SK-N-SH (cell line): ENCODE results near the gene NRIP2. TPM values are rescaled to one million over a fixed set of nuclear protein-coding genes. Genes with fewer than 3 reads are reported as not detected.
A peak's percentile ranks its signal among the peaks of the same experiment; 100 is the strongest.

Experiments used
- CTCF ChIA-PET: fragments of 300-600, 350-600 bp; formaldehyde crosslinking; extraction: SDS; loops from one replicate; lab custom pipeline; 2021; lab: Yijun Ruan, JAX
- POLR2A ChIA-PET: fragments of 350-600 bp; sonication (Branson Sonifier 250); formaldehyde crosslinking; extraction: SDS; loops from one replicate; lab custom pipeline; 2020; ENCODE audit warnings: antibody characterized with exemption, inconsistent platforms; lab: Yijun Ruan, JAX
- DNase-seq: peaks from one replicate; pipeline ENCODE4 v3.0.0; 2012
- H2AFZ ChIP-seq: fragments of 200-600 bp; sonication (generic); 2 replicates; pipeline ENCODE4 v1.8.1; 2016; ENCODE audit warnings: antibody characterized with exemption, mild to moderate bottlenecking, low read depth
- H3F3A ChIP-seq: fragments of 200-600 bp; sonication (generic); replicated peaks from 2 replicates; pipeline ENCODE3; 2016; ENCODE audit warnings: antibody characterized with exemption, mild to moderate bottlenecking; ENCODE audit not compliant: insufficient read depth
- H3K27ac ChIP-seq, 2 experiments: fragments of 200-500 bp in 1 of 2; fragments of 200-600 bp in 1 of 2; sonication (Bioruptor generic) in 1 of 2; sonication (generic), shearing (Covaris generic) in 1 of 2; 2 replicates each; pipeline versions ENCODE4 v1.5.1 to v1.6.1; 2014 to 2016; ENCODE audit warnings: low read depth in 2 of 2, inconsistent platforms in 1 of 2, low read length in 1 of 2, mild to moderate bottlenecking in 1 of 2, mixed read lengths in 1 of 2
- H3K27me3 ChIP-seq: fragments of 200-600 bp; sonication (generic), shearing (Covaris generic); 2 replicates; pipeline ENCODE4 v1.6.1; 2016; ENCODE audit warnings: mixed run types; ENCODE audit not compliant: insufficient read depth
- H3K36me3 ChIP-seq, 2 experiments: fragments of 200-500 bp in 1 of 2; fragments of 200-600 bp in 1 of 2; sonication (Bioruptor generic) in 1 of 2; sonication (generic) in 1 of 2; replicated peaks in 1 of 2; 2 replicates each; pipeline versions ENCODE3 to v1.5.1; 2014 to 2016; ENCODE audit warnings: low read length in 1 of 2, mild to moderate bottlenecking in 1 of 2; ENCODE audit not compliant: insufficient read depth in 2 of 2, control insufficient read depth in 1 of 2
- H3K4me1 ChIP-seq, 2 experiments: fragments of 200-500 bp in 1 of 2; fragments of 200-600 bp in 1 of 2; sonication (Bioruptor generic) in 1 of 2; sonication (generic), shearing (Covaris generic) in 1 of 2; 2 replicates each; pipeline versions ENCODE4 v1.5.1 to v1.6.1; 2014 to 2016; ENCODE audit warnings: low read depth in 1 of 2, low read length in 1 of 2, mixed run types in 1 of 2; ENCODE audit not compliant: insufficient read depth in 2 of 2, control insufficient read depth in 1 of 2
- H3K4me2 ChIP-seq: fragments of 200-600 bp; sonication (generic), shearing (Covaris generic); 2 replicates; pipeline ENCODE4 v1.6.1; 2017; ENCODE audit warnings: mixed run types
- H3K4me3 ChIP-seq, 2 experiments: fragments of 200-500 bp in 1 of 2; fragments of 200-600 bp in 1 of 2; sonication (Bioruptor generic) in 1 of 2; sonication (generic), shearing (Covaris generic) in 1 of 2; 2 replicates each; pipeline versions ENCODE4 v1.5.1 to v1.8.1; 2014 to 2016; ENCODE audit warnings: low read depth in 2 of 2, inconsistent platforms in 1 of 2, low read length in 1 of 2, mild to moderate bottlenecking in 1 of 2, mixed read lengths in 1 of 2, moderate library complexity in 1 of 2
- H3K79me2 ChIP-seq: fragments of 200-600 bp; sonication (generic); 2 replicates; pipeline ENCODE4 v1.8.1; 2017; ENCODE audit warnings: mild to moderate bottlenecking; ENCODE audit not compliant: insufficient read depth
- H3K9ac ChIP-seq: fragments of 200-600 bp; sonication (generic); 2 replicates; pipeline ENCODE4 v1.6.1; 2017; ENCODE audit warnings: mixed run types
- H3K9me2 ChIP-seq: fragments of 200-600 bp; sonication (generic); 2 replicates; pipeline ENCODE4 v1.6.1; 2017; ENCODE audit warnings: mixed run types
- H3K9me3 ChIP-seq: fragments of 200-600 bp; sonication (generic); 2 replicates; pipeline ENCODE4 v1.6.1; 2017; ENCODE audit warnings: mixed run types, mild to moderate bottlenecking, moderate library complexity
- H4K20me1 ChIP-seq: fragments of 200-600 bp; sonication (generic); 2 replicates; pipeline ENCODE4 v1.6.1; 2017; ENCODE audit warnings: mild to moderate bottlenecking, mixed run types; ENCODE audit not compliant: insufficient read depth
- CTCF ChIP-seq: fragments of 200-600 bp; sonication (generic); IDR thresholded peaks from 2 replicates; pipeline ENCODE4 v1.6.1; 2017; ENCODE audit warnings: antibody characterized with exemption, mild to moderate bottlenecking, moderate library complexity
- EP300 ChIP-seq, 2 experiments: IDR thresholded peaks; 2 replicates each; pipeline versions ENCODE4 v1.4.0 to v1.6.1; 2012; ENCODE audit warnings: borderline replicate concordance in 1 of 2, low read depth in 1 of 2, low read length in 1 of 2
- EZH2phosphoT487 ChIP-seq: fragments of 200-600 bp; sonication (generic); IDR thresholded peaks from 2 replicates; pipeline ENCODE4 v1.6.1; 2017; ENCODE audit warnings: low read depth, mixed run types, mild to moderate bottlenecking, antibody characterized with exemption, moderate library complexity, borderline replicate concordance
- GABPA ChIP-seq: IDR thresholded peaks from 2 replicates; pipeline ENCODE4 v1.4.0; 2012; ENCODE audit warnings: low read depth, mild to moderate bottlenecking
- MAX ChIP-seq: IDR thresholded peaks from 2 replicates; pipeline ENCODE4 v1.4.0; 2012; ENCODE audit warnings: low read depth
- MXI1 ChIP-seq: IDR thresholded peaks from 2 replicates; pipeline ENCODE4 v1.6.1; 2012; ENCODE audit warnings: mild to moderate bottlenecking, low read depth, low read length, improper control_type of control experiment
- REST ChIP-seq: IDR thresholded peaks from 2 replicates; pipeline ENCODE4 v1.6.1; 2012; ENCODE audit warnings: mild to moderate bottlenecking, low read depth, low read length, moderate library complexity
- USF2 ChIP-seq: fragments of 150-350 bp; IDR thresholded peaks from 2 replicates; pipeline ENCODE4 v1.6.1; 2017; ENCODE audit warnings: antibody characterized with exemption, low read length, low read depth, borderline replicate concordance
- YY1 ChIP-seq: IDR thresholded peaks from 2 replicates; pipeline ENCODE4 v1.4.0; 2012; ENCODE audit warnings: low read depth, mild to moderate bottlenecking
- WGBS: methylation state at CpG from one replicate; pipeline ENCODE4 v1.1.6; 2017; ENCODE audit warnings: low lambda C conversion rate; 5-methylcytosine and 5-hydroxymethylcytosine counted together
- polyA plus RNA-seq, 3 experiments: library from polyadenylated mRNA; depleted of rRNA; stranded (reverse); fragments of >200 nt; gene quantifications; 2 replicates each; pipeline ENCODE4 v1.2.3, GENCODE V29; 2012

The NRIP2 gene
- polyA plus RNA-seq, 1 of the 3 experiments (the other 2 are of a cell fraction), result not detected

GRCh38 chr12:2796187-2796666 lies 38.6 kb downstream of the NRIP2 start:
- H3K36me3 ChIP-seq, result peaks cover 26 to 49% of the 10 kb centered on the region in 2 experiments
- TF ChIP-seq GABPA (no peak), YY1 (no peak), USF2 (no peak), EP300 (IDR thresholded peaks at IDR 0.05; ENCODE audit: borderline replicate concordance in 1 of 2, low read depth in 1 of 2, low read length in 1 of 2) (no peak), REST (no peak), MXI1 (no peak; the same call in 1 of the 2 replicates), MAX (no peak), CTCF (peak; percentile 20; the same call in 1 of the 2 replicates), EZH2phosphoT487 (no peak)
- TF ChIP-seq, all 33 proteins: peak for 1

More at GRCh38 chr12:2796187-2796666, 38.6 kb downstream of the NRIP2 start:
- ChIA-PET CTCF (interaction anchor here (0.6 to 6.7 kb wide), 10 partner anchors 11 to 246 kb away, joined by 3 to 54 read pairs (median 4); no protein-coding TSS in a partner anchor), POLR2A (interaction anchor here (0.7 to 1.7 kb wide), 4 partner anchors 8 to 392 kb away, joined by 3 read pairs; partner anchors contain the start of gene TULP3)
- Histone ChIP-seq H3K9me2 (no peaks in the 10 kb centered on the region), H3K79me2 (peaks cover 24% of the 10 kb centered on the region), H3K9ac (peak overlapping the region; percentile 58; the same call in 1 of the 2 replicates), H2AFZ (peak overlapping the region; percentile 69), H3K4me3 (peak overlapping the region; percentile 77 to 84), H3K4me1 (peaks cover 0 to 23% of the 10 kb centered on the region in 2 experiments; a peak in 3 of 4 replicates), H3K9me3 (no peaks in the 10 kb centered on the region), H3K27ac (peak overlapping the region in 1 of 2 experiments; percentile 75; a peak in 1 of 4 replicates), H3F3A (no peaks in the 10 kb centered on the region), H3K4me2 (peak overlapping the region; percentile 98), H3K27me3 (no peaks in the 10 kb centered on the region), H4K20me1 (0 out of 2 replicates have a peak, but pooled peaks cover 5% of the 10 kb centered on the region)
- WGBS, result 6% methylated on average over 14 of the region's 14 CpGs
- no peak for DNase-seq
